GM12878 (cell line): ENCODE data around the gene FAM89B. TPM values are rescaled to one million over a fixed set of nuclear protein-coding genes. Genes with fewer than 3 reads are reported as not detected.

Experiments
- CREB1 ChIP-seq: IDR thresholded peaks from 2 replicates; pipeline ENCODE4 v1.6.1; 2012; ENCODE audit warnings: low read depth, mild to moderate bottlenecking, inconsistent platforms
- GATAD2B ChIP-seq: fragments of 450-650 bp; conservative IDR thresholded peaks from 2 replicates; pipeline ENCODE4 v1.6.1; 2017; ENCODE audit warnings: low read depth, mild to moderate bottlenecking, moderate library complexity
- HCFC1 ChIP-seq: fragments of 150-350 bp; IDR thresholded peaks from 2 replicates; pipeline ENCODE4 v1.6.1; 2014; ENCODE audit warnings: low read length
- NFYA ChIP-seq: IDR thresholded peaks from 2 replicates; pipeline ENCODE4 v1.6.1; 2011; ENCODE audit warnings: low read depth, mild to moderate bottlenecking, low read length, improper control_type of control experiment, borderline replicate concordance
- NR2C2 ChIP-seq: IDR thresholded peaks from 2 replicates; pipeline ENCODE4 v1.6.1; 2011; ENCODE audit warnings: borderline replicate concordance, low read depth; ENCODE audit not compliant: control insufficient read depth, insufficient read length
- NRF1 ChIP-seq: conservative IDR thresholded peaks from 2 replicates; pipeline ENCODE4 v1.6.1; 2011; ENCODE audit warnings: mild to moderate bottlenecking, low read depth, low read length, improper control_type of control experiment
- PAX8 ChIP-seq: fragments of 450-650 bp; IDR thresholded peaks from 2 replicates; pipeline ENCODE4 v1.6.1; 2017; ENCODE audit warnings: mild to moderate bottlenecking, moderate library complexity
- PML ChIP-seq: IDR thresholded peaks from 2 replicates; pipeline ENCODE4 v1.6.1; 2012; ENCODE audit warnings: low read length, inconsistent platforms
- RAD51 ChIP-seq: fragments of 450-650 bp; IDR thresholded peaks from 2 replicates; pipeline ENCODE4 v1.6.1; 2016; ENCODE audit warnings: moderate library complexity, mild to moderate bottlenecking, inconsistent platforms
- RB1 ChIP-seq: fragments of 450-650 bp; formaldehyde crosslinking; IDR thresholded peaks from 2 replicates; pipeline ENCODE4 v1.6.1; 2017; ENCODE audit warnings: mild to moderate bottlenecking, borderline replicate concordance
- RCOR1 ChIP-seq: conservative IDR thresholded peaks from 2 replicates; pipeline ENCODE4 v1.6.1; 2012; ENCODE audit warnings: low read depth, low read length, improper control_type of control experiment
- RELA ChIP-seq: fragments of 450-650 bp; IDR thresholded peaks from 2 replicates; pipeline ENCODE4 v1.8.0; 2014; ENCODE audit warnings: borderline replicate concordance; ENCODE audit not compliant: partially characterized antibody
- SIN3A ChIP-seq: IDR thresholded peaks from 2 replicates; pipeline ENCODE4 v1.6.1; 2012; ENCODE audit warnings: low read depth, low read length, improper control_type of control experiment
- SIX5 ChIP-seq: IDR thresholded peaks from 2 replicates; pipeline ENCODE4 v1.6.1; 2011; ENCODE audit warnings: mild to moderate bottlenecking, low read depth, low read length, moderate library complexity; ENCODE audit not compliant: severe bottlenecking
- SUZ12 ChIP-seq: fragments of 200-600 bp; sonication (generic); IDR thresholded peaks from one replicate; pipeline ENCODE4 v1.6.1; 2018; ENCODE audit warnings: antibody characterized with exemption, mild to moderate bottlenecking; ENCODE audit not compliant: unreplicated experiment
- ZNF217 ChIP-seq: fragments of 450-650 bp; IDR thresholded peaks from 2 replicates; pipeline ENCODE4 v1.6.1; 2017; ENCODE audit warnings: antibody characterized with exemption, mild to moderate bottlenecking
- ZSCAN29 ChIP-seq: fragments of 450-650 bp; IDR thresholded peaks from 2 replicates; pipeline ENCODE4 v1.6.1; 2017; ENCODE audit warnings: mild to moderate bottlenecking, moderate library complexity
- polyA plus RNA-seq, 11 experiments: library from polyadenylated mRNA; depleted of rRNA in 4 of 11; unstranded in 6 of 11; stranded (reverse) in 5 of 11; fragments of >200 nt; fragmentation: Nextera tagmentation in 4 of 11; fragmentation: Illumina TruSeq in 1 of 11; extraction: Ambion mirVana in 4 of 11; extraction: Trizol in 1 of 11; gene quantifications; 1 replicate in 1 of 11; 2 replicates in 10 of 11; pipeline versions ENCODE4 v1.2.1 to v1.2.3, GENCODE V29; 2011 to 2016; ENCODE audit warnings: inconsistent platforms in 2 of 11, missing spikeins in 2 of 11, low read depth in 1 of 11
- total RNA-seq, 4 experiments: library from RNA; depleted of rRNA in 3 of 4; stranded (reverse); fragments of >200 nt in 3 of 4; fragmentation: Illumina TruSeq in 1 of 4; extraction: Trizol in 1 of 4; gene quantifications; 2 replicates each; pipeline versions ENCODE4 v1.2.1 to v1.2.3, GENCODE V29; 2013 to 2021
- TF ChIP-seq, protein P1 (sequence below): IDR thresholded peaks from 2 replicates; pipeline ENCODE4 v1.6.1; 2012; ENCODE audit warnings: low read depth, low read length, improper control_type of control experiment
- TF ChIP-seq, protein P2 (sequence below): IDR thresholded peaks from 2 replicates; pipeline ENCODE4 v1.6.1; 2012; ENCODE audit warnings: low read length, inconsistent platforms
- TF ChIP-seq, protein P3 (sequence below): IDR thresholded peaks from 2 replicates; pipeline ENCODE4 v1.6.1; 2012; ENCODE audit warnings: mild to moderate bottlenecking, low read depth, low read length

The FAM89B gene
- total and polyA plus RNA-seq, 10 of the 15 experiments (the other 5 are each of a cell fraction or from before 2014, with no cell fraction given), result 0.34 to 36.7 (median 9.8) TPM

DNA sequence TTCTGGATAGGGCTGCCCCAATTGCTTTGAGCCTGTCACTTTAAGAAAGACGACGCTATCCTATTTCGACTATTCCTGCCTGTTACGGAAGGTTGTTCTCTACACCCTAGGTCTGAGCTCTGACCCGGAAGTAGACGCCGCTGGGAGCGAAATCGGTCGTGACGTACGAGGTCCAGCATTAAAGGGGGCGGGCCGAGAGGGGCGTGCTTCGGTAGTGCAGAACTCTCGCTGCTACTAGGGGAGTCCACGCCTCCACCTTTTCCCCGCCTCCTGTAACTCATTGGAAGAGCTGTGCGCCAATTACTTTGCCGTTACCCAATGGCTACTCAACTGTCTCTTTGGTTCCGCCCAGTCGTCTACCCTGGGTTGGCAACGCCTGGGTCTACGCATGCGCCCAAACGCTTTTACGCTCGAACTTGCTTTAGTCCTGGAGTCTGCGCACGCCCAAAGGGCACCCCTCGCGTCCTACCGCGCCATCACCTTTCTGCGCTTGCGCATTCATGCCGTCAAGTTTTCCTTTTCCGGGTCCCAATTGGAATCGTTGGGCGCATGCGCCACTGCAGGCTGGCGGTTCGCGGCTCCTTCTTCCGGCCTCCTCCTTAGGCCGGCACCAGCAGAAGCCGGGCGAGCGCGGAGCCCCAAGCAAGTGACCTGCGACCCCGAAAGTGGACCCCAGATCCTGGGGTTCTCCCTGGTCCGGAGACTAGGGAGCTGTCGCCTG lies 43.1 kb downstream of the FAM89B start, which contains the start of gene PCNX3 (continued):
- TF ChIP-seq ZSCAN29 (no peak), SIN3A (peak; percentile 91), SUZ12 (no peak), CREB1 (peak; percentile 96), PAX8 (no peak), NR2C2 (peak; percentile 97), ZNF217 (no peak), RELA (peak; percentile 83), PML (no peak), RB1 (no peak; the same call in 1 of the 2 replicates), RCOR1 (no peak), HCFC1 (peak; percentile 88), SIX5 (peak; percentile 75), GATAD2B (no peak), NRF1 (peak; percentile 97), RAD51 (peak; percentile 83), NFYA (peak; percentile 76)
- TF ChIP-seq, protein P1, sequence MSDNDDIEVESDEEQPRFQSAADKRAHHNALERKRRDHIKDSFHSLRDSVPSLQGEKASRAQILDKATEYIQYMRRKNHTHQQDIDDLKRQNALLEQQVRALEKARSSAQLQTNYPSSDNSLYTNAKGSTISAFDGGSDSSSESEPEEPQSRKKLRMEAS, result 0 out of 2 replicates have a peak, but pooled peaks have one; percentile 38
- TF ChIP-seq, protein P2, sequence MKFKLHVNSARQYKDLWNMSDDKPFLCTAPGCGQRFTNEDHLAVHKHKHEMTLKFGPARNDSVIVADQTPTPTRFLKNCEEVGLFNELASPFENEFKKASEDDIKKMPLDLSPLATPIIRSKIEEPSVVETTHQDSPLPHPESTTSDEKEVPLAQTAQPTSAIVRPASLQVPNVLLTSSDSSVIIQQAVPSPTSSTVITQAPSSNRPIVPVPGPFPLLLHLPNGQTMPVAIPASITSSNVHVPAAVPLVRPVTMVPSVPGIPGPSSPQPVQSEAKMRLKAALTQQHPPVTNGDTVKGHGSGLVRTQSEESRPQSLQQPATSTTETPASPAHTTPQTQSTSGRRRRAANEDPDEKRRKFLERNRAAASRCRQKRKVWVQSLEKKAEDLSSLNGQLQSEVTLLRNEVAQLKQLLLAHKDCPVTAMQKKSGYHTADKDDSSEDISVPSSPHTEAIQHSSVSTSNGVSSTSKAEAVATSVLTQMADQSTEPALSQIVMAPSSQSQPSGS, result no peak
- TF ChIP-seq, protein P3, sequence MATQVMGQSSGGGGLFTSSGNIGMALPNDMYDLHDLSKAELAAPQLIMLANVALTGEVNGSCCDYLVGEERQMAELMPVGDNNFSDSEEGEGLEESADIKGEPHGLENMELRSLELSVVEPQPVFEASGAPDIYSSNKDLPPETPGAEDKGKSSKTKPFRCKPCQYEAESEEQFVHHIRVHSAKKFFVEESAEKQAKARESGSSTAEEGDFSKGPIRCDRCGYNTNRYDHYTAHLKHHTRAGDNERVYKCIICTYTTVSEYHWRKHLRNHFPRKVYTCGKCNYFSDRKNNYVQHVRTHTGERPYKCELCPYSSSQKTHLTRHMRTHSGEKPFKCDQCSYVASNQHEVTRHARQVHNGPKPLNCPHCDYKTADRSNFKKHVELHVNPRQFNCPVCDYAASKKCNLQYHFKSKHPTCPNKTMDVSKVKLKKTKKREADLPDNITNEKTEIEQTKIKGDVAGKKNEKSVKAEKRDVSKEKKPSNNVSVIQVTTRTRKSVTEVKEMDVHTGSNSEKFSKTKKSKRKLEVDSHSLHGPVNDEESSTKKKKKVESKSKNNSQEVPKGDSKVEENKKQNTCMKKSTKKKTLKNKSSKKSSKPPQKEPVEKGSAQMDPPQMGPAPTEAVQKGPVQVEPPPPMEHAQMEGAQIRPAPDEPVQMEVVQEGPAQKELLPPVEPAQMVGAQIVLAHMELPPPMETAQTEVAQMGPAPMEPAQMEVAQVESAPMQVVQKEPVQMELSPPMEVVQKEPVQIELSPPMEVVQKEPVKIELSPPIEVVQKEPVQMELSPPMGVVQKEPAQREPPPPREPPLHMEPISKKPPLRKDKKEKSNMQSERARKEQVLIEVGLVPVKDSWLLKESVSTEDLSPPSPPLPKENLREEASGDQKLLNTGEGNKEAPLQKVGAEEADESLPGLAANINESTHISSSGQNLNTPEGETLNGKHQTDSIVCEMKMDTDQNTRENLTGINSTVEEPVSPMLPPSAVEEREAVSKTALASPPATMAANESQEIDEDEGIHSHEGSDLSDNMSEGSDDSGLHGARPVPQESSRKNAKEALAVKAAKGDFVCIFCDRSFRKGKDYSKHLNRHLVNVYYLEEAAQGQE, result no peak
